Neural cell (in vitro differentiated cells): ENCODE data around the gene SLAIN1.

Experiments
- CTCF ChIP-seq: fragments of 450-650 bp; IDR thresholded peaks from 2 replicates; pipeline ENCODE4 v1.5.1; 2014; ENCODE audit warnings: antibody characterized with exemption, mild to moderate bottlenecking, moderate library complexity; ENCODE audit not compliant: poor library complexity, severe bottlenecking
- TAF1 ChIP-seq: IDR thresholded peaks from 2 replicates; pipeline ENCODE4 v1.6.1; 2012; ENCODE audit warnings: low read depth

- TF ChIP-seq CTCF (no peak), TAF1 (no peak)
These were observed 31.0 kb downstream of the SLAIN1 start for GRCh38 chr13:77728265-77729125.
